PC-3 (cell line): Measurements from ENCODE around the gene STPG4. TPM values are rescaled to one million over a fixed set of nuclear protein-coding genes. Genes with fewer than 3 reads are reported as not detected.
A peak's percentile ranks its signal among the peaks of the same experiment; 100 is the strongest.

ENCODE experiments used
- ATAC-seq: fragments of 200-7000 bp; cut with Tn5 transposase; 2 replicates; pipeline ENCODE4 v1.9.1; 2020; ENCODE audit warnings: mild to moderate bottlenecking, moderate library complexity
- BruUV-seq: library from RNA; stranded (reverse); fragments of 400-500 nt; replicated peaks from 2 replicates; lab custom pipeline; 2021; lab: Mats Ljungman, UMichigan
- CTCF ChIA-PET: fragments of 300-600 bp; sonication (Branson Sonifier 250); formaldehyde crosslinking; loops from one replicate; lab custom pipeline; 2022; ENCODE audit warnings: antibody characterized with exemption; lab: Charles Lee
- POLR2A ChIA-PET: fragments of 300-600 bp; sonication (Branson Sonifier 250); formaldehyde crosslinking; loops from one replicate; lab custom pipeline; 2022; ENCODE audit warnings: antibody characterized with exemption; ENCODE audit not compliant: unreplicated experiment; lab: Charles Lee
- DNase-seq: peaks from one replicate; pipeline ENCODE4 v3.0.0-alpha.2; 2015
- H2AFZ ChIP-seq: fragments of 300-600 bp; sonication (generic); 2 replicates; pipeline ENCODE4 v1.6.0; 2016; ENCODE audit warnings: antibody characterized with exemption, low read length
- H3F3A ChIP-seq: fragments of 300-600 bp; sonication (generic); one replicate; pipeline ENCODE4 v1.6.0; 2017; ENCODE audit warnings: antibody characterized with exemption, low read length, control low read depth, mild to moderate bottlenecking; ENCODE audit not compliant: unreplicated experiment
- H3K27ac ChIP-seq: fragments of 300-600 bp; sonication (generic); 2 replicates; pipeline ENCODE4 v1.5.1; 2016; ENCODE audit warnings: mild to moderate bottlenecking, low read length
- H3K27me3 ChIP-seq: fragments of 300-600 bp; sonication (generic); 2 replicates; pipeline ENCODE4 v1.6.1; 2016; ENCODE audit warnings: low read length, mixed read lengths
- H3K36me3 ChIP-seq: fragments of 300-600 bp; sonication (generic); 2 replicates; pipeline ENCODE4 v1.6.1; 2016; ENCODE audit warnings: low read depth, mixed run types, low read length, mixed read lengths
- H3K4me1 ChIP-seq: fragments of 300-600 bp; sonication (generic); 2 replicates; pipeline ENCODE4 v1.5.1; 2016; ENCODE audit warnings: low read length; ENCODE audit not compliant: insufficient read depth
- H3K4me2 ChIP-seq: fragments of 300-600 bp; sonication (generic); 2 replicates; pipeline ENCODE4 v1.6.0; 2016; ENCODE audit warnings: low read length
- H3K4me3 ChIP-seq: fragments of 300-600 bp; sonication (generic); 2 replicates; pipeline ENCODE4 v1.5.1; 2016; ENCODE audit warnings: mild to moderate bottlenecking, low read length, mixed read lengths
- H3K79me2 ChIP-seq: fragments of 300-600 bp; sonication (generic); 2 replicates; pipeline ENCODE4 v1.6.1; 2017; ENCODE audit warnings: low read length, mixed read lengths
- H3K9ac ChIP-seq: fragments of 300-600 bp; sonication (generic); 2 replicates; pipeline ENCODE4 v1.6.0; 2016; ENCODE audit warnings: mild to moderate bottlenecking, low read length
- H3K9me2 ChIP-seq: fragments of 300-600 bp; sonication (generic); replicated peaks from 2 replicates; pipeline ENCODE4 v1.6.1; 2016; ENCODE audit warnings: mixed run types, low read length, mixed read lengths
- H3K9me3 ChIP-seq: fragments of 300-600 bp; sonication (generic); 2 replicates; pipeline ENCODE4 v1.6.1; 2016; ENCODE audit warnings: low read length, mixed read lengths
- H4K20me1 ChIP-seq: fragments of 300-600 bp; sonication (generic); 2 replicates; pipeline ENCODE4 v1.6.1; 2016; ENCODE audit warnings: low read length, mixed read lengths
- CTCF ChIP-seq: fragments of 300-600 bp; sonication (generic); conservative IDR thresholded peaks from 2 replicates; pipeline ENCODE4 v1.5.1; 2017; ENCODE audit warnings: antibody characterized with exemption, low read depth, mild to moderate bottlenecking, low read length
- EZH2 ChIP-seq: fragments of 300-600 bp; sonication (generic); IDR thresholded peaks from one replicate; pipeline ENCODE4 v1.6.1; 2017; ENCODE audit warnings: antibody characterized with exemption, mild to moderate bottlenecking, low read length; ENCODE audit not compliant: unreplicated experiment
- EZH2phosphoT487 ChIP-seq: fragments of 300-600 bp; sonication (generic); IDR thresholded peaks from 2 replicates; pipeline ENCODE4 v1.6.1; 2018; ENCODE audit warnings: mild to moderate bottlenecking, antibody characterized with exemption, low read length, borderline replicate concordance
- intact Hi-C: fragments of 100-400 bp; cut with micrococcal nuclease; formaldehyde crosslinking; loops from 2 replicates; pipeline ENCODE4 v1.9.0; 2023
- total RNA-seq: library from RNA; depleted of rRNA; stranded (reverse); fragments of >200 nt; gene quantifications from 2 replicates; pipeline ENCODE4 v1.2.3, GENCODE V29; 2014

STPG4 gene
- total RNA-seq, 1 experiment from 2014 or later: 2.4 TPM

GRCh38 chr2:47089083-47089464 is 66.0 kb downstream of the STPG4 start:
- H3K9me3 ChIP-seq: no peaks in the 10 kb centered on the region
- H3K4me1 ChIP-seq: peaks cover 26% of the 10 kb centered on the region
- peak overlapping the region; percentile 31 for H3K9ac ChIP-seq
- DNase-seq (peak; percentile 76), ATAC-seq (peak; percentile 80)
- BruUV-seq: no TSS peak
- no peaks in the 10 kb centered on the region for H3K27me3 ChIP-seq
- intact Hi-C loops: no loop called here
- TF ChIP-seq EZH2 (no peak), CTCF (no peak), EZH2phosphoT487 (no peak)
- ChIA-PET POLR2A (no interaction called here), CTCF (no interaction called here)
- peak overlapping the region; percentile 52 for H2AFZ ChIP-seq
- H4K20me1 ChIP-seq: no peaks in the 10 kb centered on the region
- no peaks in the 10 kb centered on the region for H3K36me3 ChIP-seq
- peak overlapping the region; percentile 36; the same call in 1 of the 2 replicates for H3K4me2 ChIP-seq
- H3K27ac ChIP-seq: peak overlapping the region; percentile 61
- H3K4me3 ChIP-seq: no peak overlapping the region
- no peaks in the 10 kb centered on the region for H3K9me2 ChIP-seq
- H3F3A ChIP-seq: no peaks in the 10 kb centered on the region
- no peaks in the 10 kb centered on the region for H3K79me2 ChIP-seq

- H3K9me3 ChIP-seq: no peaks in the 10 kb centered on the region
- no peaks in the 10 kb centered on the region for H4K20me1 ChIP-seq
- no peaks in the 10 kb centered on the region for H3K9me2 ChIP-seq
- CTCF ChIA-PET: interaction anchor here (0.6 kb wide), 1 partner anchor 134 kb away, joined by 4 read pairs; no protein-coding TSS in a partner anchor
- peak; percentile 29 for ATAC-seq
- no peak overlapping the region for H3K4me3 ChIP-seq
- H3K79me2 ChIP-seq: no peaks in the 10 kb centered on the region
- H3K36me3 ChIP-seq: no peaks in the 10 kb centered on the region
- H3F3A ChIP-seq: no peaks in the 10 kb centered on the region
- peak; percentile 43; the same call in 1 of the 2 replicates for TF ChIP-seq CTCF
- no peak for TF ChIP-seq EZH2
- H3K27ac ChIP-seq: peak overlapping the region; percentile 61
- H3K4me1 ChIP-seq: peaks cover 26% of the 10 kb centered on the region
- no peaks in the 10 kb centered on the region for H3K27me3 ChIP-seq
- peak overlapping the region; percentile 52 for H2AFZ ChIP-seq
- BruUV-seq: no TSS peak
- H3K9ac ChIP-seq: peak overlapping the region; percentile 31; the same call in 1 of the 2 replicates
- POLR2A ChIA-PET: interaction anchor here (0.7 kb wide), 1 partner anchor 9 kb away, joined by 3 read pairs; no protein-coding TSS in a partner anchor
- peak overlapping the region; percentile 36; the same call in 1 of the 2 replicates for H3K4me2 ChIP-seq
- intact Hi-C loops: no loop called here
- peak; percentile 14 for DNase-seq
These were observed 66.6 kb downstream of the STPG4 start for GRCh38 chr2:47088371-47089082.

- ChIA-PET CTCF (no interaction called here), POLR2A (no interaction called here)
- Histone ChIP-seq H2AFZ (no peak overlapping the region), H3K4me2 (no peak overlapping the region), H3K36me3 (no peaks in the 10 kb centered on the region), H3F3A (no peaks in the 10 kb centered on the region), H3K27ac (no peak overlapping the region), H4K20me1 (no peaks in the 10 kb centered on the region), H3K9me2 (no peaks in the 10 kb centered on the region), H3K9me3 (no peaks in the 10 kb centered on the region), H3K27me3 (no peaks in the 10 kb centered on the region), H3K4me1 (peaks cover 26% of the 10 kb centered on the region), H3K4me3 (no peak overlapping the region), H3K79me2 (no peaks in the 10 kb centered on the region), H3K9ac (no peak overlapping the region)
- DNase-seq (no peak), ATAC-seq (no peak)
- intact Hi-C loops: no loop called here
- BruUV-seq: no TSS peak
- TF ChIP-seq EZH2phosphoT487: no peak
- no peak for TF ChIP-seq EZH2
- no peak for TF ChIP-seq CTCF
These were observed 68.1 kb downstream of the STPG4 start for GRCh38 chr2:47087051-47087450.
